A549 (cell line): ENCODE data around the gene PMFBP1. TPM values are rescaled to one million over a fixed set of nuclear protein-coding genes. Genes with fewer than 3 reads are reported as not detected.

ENCODE experiments used
- ATAC-seq, 2 experiments: fragments of 200-7000 bp in 1 of 2; fragments of >200 bp in 1 of 2; cut with Nextera tagmentation in 1 of 2; cut with Tn5 transposase in 1 of 2; 3 replicates each; pipeline versions ENCODE4 v1.8.0 to v1.9.1; 2018 to 2020; ENCODE audit warnings: mild to moderate bottlenecking in 1 of 2, moderate library complexity in 1 of 2
- CTCF ChIA-PET: fragments of 300-600 bp; sonication (Branson Sonifier 250); formaldehyde crosslinking; extraction: SDS; loops from one replicate; lab custom pipeline; 2021; ENCODE audit warnings: antibody characterized with exemption, inconsistent platforms; lab: Yijun Ruan, JAX
- POLR2A ChIA-PET: fragments of 350-600 bp; formaldehyde crosslinking; extraction: SDS; loops from one replicate; lab custom pipeline; 2021; ENCODE audit warnings: antibody characterized with exemption, inconsistent platforms; lab: Yijun Ruan, JAX
- DNase-seq, 2 experiments: peaks; one replicate each; pipeline versions ENCODE4 v3.0.0 to v3.0.0-alpha.2; 2011 to 2016; ENCODE audit warnings: low read depth in 1 of 2, low spot score in 1 of 2
- FAIRE-seq: peaks from 2 replicates; lab custom pipeline; 2011; peaks lifted over from hg19 to GRCh38; lab: Jason Lieb, UNC
- H3K27ac ChIP-seq, 2 experiments: fragments of >200 bp; sonication (Bioruptor Twin); formaldehyde crosslinking; 3 replicates each; pipeline ENCODE4 v1.5.1; 2016 to 2017
- H3K4me1 ChIP-seq: fragments of >200 bp; sonication (Bioruptor Twin); formaldehyde crosslinking; 3 replicates; pipeline ENCODE4 v1.6.1; 2016
- H3K4me2 ChIP-seq: fragments of >200 bp; sonication (Bioruptor Twin); formaldehyde crosslinking; 3 replicates; pipeline ENCODE4 v1.6.1; 2016
- H3K4me3 ChIP-seq: fragments of >200 bp; sonication (Bioruptor Twin); formaldehyde crosslinking; 3 replicates; pipeline ENCODE4 v1.5.1; 2016
- H3K9me3 ChIP-seq: fragments of >200 bp; sonication (Bioruptor Twin); formaldehyde crosslinking; 3 replicates; pipeline ENCODE4 v1.6.1; 2016
- BHLHE40 ChIP-seq: IDR thresholded peaks from 2 replicates; pipeline ENCODE4 v1.6.1; 2012; ENCODE audit warnings: low read depth, low read length, inconsistent platforms
- CBX8 ChIP-seq: fragments of 200-600 bp; sonication (generic); IDR thresholded peaks from 2 replicates; pipeline ENCODE4 v1.6.1; 2016
- CHD2 ChIP-seq: fragments of 150-350 bp; IDR thresholded peaks from 2 replicates; pipeline ENCODE4 v1.6.1; 2014; ENCODE audit warnings: low read length; ENCODE audit not compliant: partially characterized antibody
- EHMT2 ChIP-seq: fragments of 200-600 bp; sonication (generic); IDR thresholded peaks from 2 replicates; pipeline ENCODE4 v1.6.1; 2016; ENCODE audit warnings: antibody characterized with exemption, low read depth, mild to moderate bottlenecking, moderate library complexity
- FOSB ChIP-seq: fragments of 250-450 bp; sonication (Bioruptor Pico); IDR thresholded peaks from 2 replicates; pipeline ENCODE4 v1.5.0; 2020; ENCODE audit warnings: mild to moderate bottlenecking, moderate library complexity
- FOSL2 ChIP-seq, 2 experiments: fragments of 450-650 bp in 1 of 2; fragments of >200 bp in 1 of 2; sonication (Bioruptor Twin) in 1 of 2; formaldehyde crosslinking; IDR thresholded peaks; 2 replicates each; pipeline versions ENCODE4 v1.5.0 to v1.6.1; 2016 to 2020; ENCODE audit warnings: mild to moderate bottlenecking in 1 of 2, moderate library complexity in 1 of 2
- GATA3 ChIP-seq: IDR thresholded peaks from 2 replicates; pipeline ENCODE4 v1.6.1; 2012; ENCODE audit warnings: borderline replicate concordance
- HDAC2 ChIP-seq: fragments of 200-600 bp; sonication (generic); IDR thresholded peaks from 2 replicates; pipeline ENCODE4 v1.6.1; 2016
- HEYL ChIP-seq: fragments of 250-450 bp; sonication (Bioruptor Pico); IDR thresholded peaks from 2 replicates; pipeline ENCODE4 v1.8.0; 2021; ENCODE audit warnings: mild to moderate bottlenecking, moderate library complexity
- HOXA7 ChIP-seq: fragments of 250-450 bp; sonication (Bioruptor Pico); IDR thresholded peaks from 2 replicates; pipeline ENCODE4 v1.5.0; 2020; ENCODE audit warnings: mild to moderate bottlenecking, moderate library complexity
- HOXB13 ChIP-seq: fragments of 250-450 bp; sonication (Bioruptor Pico); IDR thresholded peaks from 2 replicates; pipeline ENCODE4 v1.5.0; 2020; ENCODE audit warnings: low read depth, mild to moderate bottlenecking, moderate library complexity
- HOXB5 ChIP-seq: fragments of 250-450 bp; sonication (Bioruptor Pico); IDR thresholded peaks from 2 replicates; pipeline ENCODE4 v1.5.0; 2020; ENCODE audit warnings: mild to moderate bottlenecking, moderate library complexity
- JUN ChIP-seq, 2 experiments: fragments of >200 bp; sonication (Bioruptor Twin); formaldehyde crosslinking; IDR thresholded peaks; 2 replicates in 1 of 2; 3 replicates in 1 of 2; pipeline ENCODE4 v1.6.1; 2016 to 2017
- KDM5A ChIP-seq: fragments of 200-600 bp; sonication (generic); IDR thresholded peaks from 2 replicates; pipeline ENCODE4 v1.6.1; 2016; ENCODE audit warnings: antibody characterized with exemption, mild to moderate bottlenecking
- MYC ChIP-seq: IDR thresholded peaks from 2 replicates; pipeline ENCODE4 v1.6.1; 2012; ENCODE audit warnings: mild to moderate bottlenecking, inconsistent platforms, low read length, improper control_type of control experiment, borderline replicate concordance
- NFE2L2 ChIP-seq: fragments of 150-350 bp; conservative IDR thresholded peaks from 2 replicates; pipeline ENCODE4 v1.6.1; 2014; ENCODE audit warnings: low read length
- NR3C1 ChIP-seq: fragments of >200 bp; sonication (Bioruptor Twin); formaldehyde crosslinking; IDR thresholded peaks from 3 replicates; pipeline ENCODE4 v1.6.1; 2017
- POLR2AphosphoS2 ChIP-seq: conservative IDR thresholded peaks from 2 replicates; pipeline ENCODE4 v1.6.1; 2012; ENCODE audit warnings: low read length, improper control_type of control experiment, inconsistent platforms
- RNF2 ChIP-seq: fragments of 200-600 bp; sonication (generic); IDR thresholded peaks from 2 replicates; pipeline ENCODE4 v1.6.1; 2016; ENCODE audit warnings: low read depth, mild to moderate bottlenecking, antibody characterized with exemption, moderate library complexity, borderline replicate concordance
- SREBF2 ChIP-seq: fragments of 450-650 bp; IDR thresholded peaks from 2 replicates; pipeline ENCODE4 v1.6.1; 2014; ENCODE audit warnings: mild to moderate bottlenecking, moderate library complexity
- ZSCAN20 ChIP-seq: fragments of 250-450 bp; sonication (Bioruptor Pico); IDR thresholded peaks from 2 replicates; pipeline ENCODE4 v1.8.0; 2022; ENCODE audit warnings: mild to moderate bottlenecking, moderate library complexity
- WGBS: methylation state at CpG from one replicate; pipeline ENCODE4 v1.1.6; 2017; ENCODE audit errors: missing lambda C conversion rate; 5-methylcytosine and 5-hydroxymethylcytosine counted together
- polyA plus RNA-seq, 4 experiments: library from polyadenylated mRNA; depleted of rRNA in 3 of 4; stranded (reverse); fragments of >200 nt; fragmentation: RNase III in 1 of 4; extraction: RNeasy Plus Mini Kit Qiagen cat#74134 plus additional on column Dnase treatment in 1 of 4; gene quantifications; 2 replicates in 3 of 4; 3 replicates in 1 of 4; pipeline ENCODE4 v1.2.3, GENCODE V29; 2011 to 2017
- TF ChIP-seq, protein P1 (sequence below): fragments of 150-350 bp; IDR thresholded peaks from 2 replicates; pipeline ENCODE4 v1.6.1; 2014; ENCODE audit warnings: low read depth, mild to moderate bottlenecking, low read length
- TF ChIP-seq, protein P2 (sequence below): IDR thresholded peaks from 2 replicates; pipeline ENCODE4 v1.6.1; 2012
- TF ChIP-seq, protein P3 (sequence below): IDR thresholded peaks from 2 replicates; pipeline ENCODE4 v1.6.1; 2012; ENCODE audit warnings: low read depth, borderline replicate concordance
- TF ChIP-seq, protein P4 (sequence below): fragments of >200 bp; sonication (Bioruptor Twin); formaldehyde crosslinking; IDR thresholded peaks from 2 replicates; pipeline ENCODE4 v1.6.1; 2016
- TF ChIP-seq, protein P5 (sequence below): fragments of >200 bp; sonication (Bioruptor Twin); formaldehyde crosslinking; IDR thresholded peaks from 3 replicates; pipeline ENCODE4 v1.6.1; 2016
- TF ChIP-seq, protein P6 (sequence below): IDR thresholded peaks from 2 replicates; pipeline ENCODE4 v1.6.1; 2012
- TF ChIP-seq, protein P7 (sequence below): fragments of 450-650 bp; IDR thresholded peaks from 2 replicates; pipeline ENCODE4 v1.6.1; 2014; ENCODE audit warnings: antibody characterized with exemption

Gene PMFBP1
- polyA plus RNA-seq, 2 of the 4 experiments (the other 2 are of a cell fraction) = 0.05 to 0.22 TPM

- Histone ChIP-seq H3K4me2 (no peak overlapping the region), H3K4me3 (no peak overlapping the region), H3K27ac (no peak overlapping the region), H3K4me1 (no peaks in the 10 kb centered on the region), H3K9me3 (no peaks in the 10 kb centered on the region)
- POLR2A ChIA-PET = no interaction called here
- no peak for TF ChIP-seq HOXB13 (CRISPR knock-in tag)
- no peak for TF ChIP-seq FOSB (CRISPR knock-in tag)
- no peak for TF ChIP-seq NR3C1
- no peak for TF ChIP-seq HDAC2
- TF ChIP-seq, protein P1, sequence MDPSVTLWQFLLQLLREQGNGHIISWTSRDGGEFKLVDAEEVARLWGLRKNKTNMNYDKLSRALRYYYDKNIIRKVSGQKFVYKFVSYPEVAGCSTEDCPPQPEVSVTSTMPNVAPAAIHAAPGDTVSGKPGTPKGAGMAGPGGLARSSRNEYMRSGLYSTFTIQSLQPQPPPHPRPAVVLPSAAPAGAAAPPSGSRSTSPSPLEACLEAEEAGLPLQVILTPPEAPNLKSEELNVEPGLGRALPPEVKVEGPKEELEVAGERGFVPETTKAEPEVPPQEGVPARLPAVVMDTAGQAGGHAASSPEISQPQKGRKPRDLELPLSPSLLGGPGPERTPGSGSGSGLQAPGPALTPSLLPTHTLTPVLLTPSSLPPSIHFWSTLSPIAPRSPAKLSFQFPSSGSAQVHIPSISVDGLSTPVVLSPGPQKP = no peak
- TF ChIP-seq, protein P2, sequence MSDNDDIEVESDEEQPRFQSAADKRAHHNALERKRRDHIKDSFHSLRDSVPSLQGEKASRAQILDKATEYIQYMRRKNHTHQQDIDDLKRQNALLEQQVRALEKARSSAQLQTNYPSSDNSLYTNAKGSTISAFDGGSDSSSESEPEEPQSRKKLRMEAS = no peak
- no peak for TF ChIP-seq JUN (IDR thresholded peaks at IDR 0.05)
- TF ChIP-seq NFE2L2 = no peak
- no peak for TF ChIP-seq MYC
- TF ChIP-seq EHMT2 = no peak
- no peak for TF ChIP-seq CHD2
- TF ChIP-seq, protein P3, sequence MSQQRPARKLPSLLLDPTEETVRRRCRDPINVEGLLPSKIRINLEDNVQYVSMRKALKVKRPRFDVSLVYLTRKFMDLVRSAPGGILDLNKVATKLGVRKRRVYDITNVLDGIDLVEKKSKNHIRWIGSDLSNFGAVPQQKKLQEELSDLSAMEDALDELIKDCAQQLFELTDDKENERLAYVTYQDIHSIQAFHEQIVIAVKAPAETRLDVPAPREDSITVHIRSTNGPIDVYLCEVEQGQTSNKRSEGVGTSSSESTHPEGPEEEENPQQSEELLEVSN = no peak
- ATAC-seq = no peak
- WGBS = 7% methylated on average over 2 of the region's 2 CpGs
- no peak for DNase-seq
- CTCF ChIA-PET = interaction anchor here (0.7 to 3.0 kb wide), 5 partner anchors 9 to 1830 kb away, joined by 3 to 18 read pairs (median 3); no protein-coding TSS in a partner anchor
- FAIRE-seq = peak; percentile 28
Measured at GRCh38 chr16:72126429-72126765, 45.6 kb downstream of the PMFBP1 start.

- no peak overlapping the region for H3K27ac ChIP-seq
- no peak overlapping the region for H3K4me3 ChIP-seq
- 47% methylated on average over 9 of the region's 9 CpGs for WGBS
- POLR2A ChIA-PET = no interaction called here
- TF ChIP-seq GATA3 = no peak
- TF ChIP-seq, protein P4, sequence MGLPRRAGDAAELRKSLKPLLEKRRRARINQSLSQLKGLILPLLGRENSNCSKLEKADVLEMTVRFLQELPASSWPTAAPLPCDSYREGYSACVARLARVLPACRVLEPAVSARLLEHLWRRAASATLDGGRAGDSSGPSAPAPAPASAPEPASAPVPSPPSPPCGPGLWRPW = no peak
- TF ChIP-seq POLR2AphosphoS2 = no peak
- TF ChIP-seq, protein P5, sequence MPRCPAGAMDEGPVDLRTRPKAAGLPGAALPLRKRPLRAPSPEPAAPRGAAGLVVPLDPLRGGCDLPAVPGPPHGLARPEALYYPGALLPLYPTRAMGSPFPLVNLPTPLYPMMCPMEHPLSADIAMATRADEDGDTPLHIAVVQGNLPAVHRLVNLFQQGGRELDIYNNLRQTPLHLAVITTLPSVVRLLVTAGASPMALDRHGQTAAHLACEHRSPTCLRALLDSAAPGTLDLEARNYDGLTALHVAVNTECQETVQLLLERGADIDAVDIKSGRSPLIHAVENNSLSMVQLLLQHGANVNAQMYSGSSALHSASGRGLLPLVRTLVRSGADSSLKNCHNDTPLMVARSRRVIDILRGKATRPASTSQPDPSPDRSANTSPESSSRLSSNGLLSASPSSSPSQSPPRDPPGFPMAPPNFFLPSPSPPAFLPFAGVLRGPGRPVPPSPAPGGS = no peak
- no peak for TF ChIP-seq RNF2
- TF ChIP-seq BHLHE40 = no peak
- TF ChIP-seq, protein P6, sequence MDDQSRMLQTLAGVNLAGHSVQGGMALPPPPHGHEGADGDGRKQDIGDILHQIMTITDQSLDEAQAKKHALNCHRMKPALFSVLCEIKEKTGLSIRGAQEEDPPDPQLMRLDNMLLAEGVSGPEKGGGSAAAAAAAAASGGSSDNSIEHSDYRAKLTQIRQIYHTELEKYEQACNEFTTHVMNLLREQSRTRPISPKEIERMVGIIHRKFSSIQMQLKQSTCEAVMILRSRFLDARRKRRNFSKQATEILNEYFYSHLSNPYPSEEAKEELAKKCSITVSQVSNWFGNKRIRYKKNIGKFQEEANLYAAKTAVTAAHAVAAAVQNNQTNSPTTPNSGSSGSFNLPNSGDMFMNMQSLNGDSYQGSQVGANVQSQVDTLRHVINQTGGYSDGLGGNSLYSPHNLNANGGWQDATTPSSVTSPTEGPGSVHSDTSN = no peak
- no peak for TF ChIP-seq KDM5A
- TF ChIP-seq ZSCAN20 (CRISPR knock-in tag) = no peak
- no peak for TF ChIP-seq SREBF2
- TF ChIP-seq NFE2L2 = no peak
- TF ChIP-seq FOSL2 (IDR thresholded peaks at IDR 0.05) = no peak
- TF ChIP-seq FOSL2 (CRISPR knock-in tag; IDR thresholded peaks at IDR 0.05) = no peak
- TF ChIP-seq HOXA7 (CRISPR knock-in tag) = no peak
- TF ChIP-seq, protein P3 = no peak
- no peak for TF ChIP-seq HOXB5
- TF ChIP-seq HEYL (CRISPR knock-in tag) = no peak
- no peak for TF ChIP-seq CBX8
- no peak for TF ChIP-seq CHD2
- TF ChIP-seq, protein P7, sequence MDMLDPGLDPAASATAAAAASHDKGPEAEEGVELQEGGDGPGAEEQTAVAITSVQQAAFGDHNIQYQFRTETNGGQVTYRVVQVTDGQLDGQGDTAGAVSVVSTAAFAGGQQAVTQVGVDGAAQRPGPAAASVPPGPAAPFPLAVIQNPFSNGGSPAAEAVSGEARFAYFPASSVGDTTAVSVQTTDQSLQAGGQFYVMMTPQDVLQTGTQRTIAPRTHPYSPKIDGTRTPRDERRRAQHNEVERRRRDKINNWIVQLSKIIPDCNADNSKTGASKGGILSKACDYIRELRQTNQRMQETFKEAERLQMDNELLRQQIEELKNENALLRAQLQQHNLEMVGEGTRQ = no peak
- TF ChIP-seq, all 56 proteins: peak for 0
- no peak overlapping the region for H3K4me2 ChIP-seq
- ATAC-seq = no peak
- DNase-seq = no peak
- no peak for FAIRE-seq
- CTCF ChIA-PET = interaction anchor here (0.5 to 3.0 kb wide), 35 partner anchors 8 to 1909 kb away, joined by 3 to 18 read pairs (median 4); no protein-coding TSS in a partner anchor
- no peaks in the 10 kb centered on the region for H3K4me1 ChIP-seq
- H3K9me3 ChIP-seq = no peaks in the 10 kb centered on the region
Measured at GRCh38 chr16:72125635-72126428, 46.1 kb downstream of the PMFBP1 start.
